ELF-1 (cell line): ENCODE results near the gene EDNRB.
"Not testable (repeated sequence)": the region's sequence is repeated elsewhere in the genome, so short reads cannot be mapped to it uniquely, and the experiment has no call there.

Experiments
- DNase-seq: peaks from one replicate; pipeline ENCODE4 v3.0.0-alpha.2; 2016; ENCODE audit warnings: low read depth, low spot score

Gene EDNRB

GRCh38 chr13:77896977-77897376 lies 21.7 kb downstream of the EDNRB start:
- DNase-seq: no peak

- DNase-seq: no peak
Observed at GRCh38 chr13:77896536-77896935, 22.1 kb downstream of the EDNRB start.

- no peak for DNase-seq
Observed at GRCh38 chr13:77894743-77895142, 23.9 kb downstream of the EDNRB start.

- peak; percentile 93 for DNase-seq
Observed at GRCh38 chr13:77893066-77893465, 25.6 kb downstream of the EDNRB start.

GRCh38 chr13:77892491-77892890 lies 26.1 kb downstream of the EDNRB start:
- DNase-seq: no peak

GRCh38 chr13:77891486-77891885 lies 27.1 kb downstream of the EDNRB start:
- no peak for DNase-seq

- DNase-seq: no peak
Observed at GRCh38 chr13:77891041-77891440, 27.6 kb downstream of the EDNRB start.

- no peak for DNase-seq
Observed at GRCh38 chr13:77883328-77883727, 35.3 kb downstream of the EDNRB start.

GRCh38 chr13:77878190-77878589 lies 40.4 kb downstream of the EDNRB start:
- no peak for DNase-seq

- DNase-seq: no peak
Observed at GRCh38 chr13:77876176-77876575, 42.5 kb downstream of the EDNRB start.

- DNase-seq: no peak
Observed at GRCh38 chr13:77874406-77874805, 44.2 kb downstream of the EDNRB start.

- DNase-seq: no peak
Observed at GRCh38 chr13:77872995-77873394, 45.6 kb downstream of the EDNRB start.

GRCh38 chr13:77871596-77871995 lies 47.0 kb downstream of the EDNRB start:
- DNase-seq: no peak

GRCh38 chr13:77868717-77869116 lies 49.9 kb downstream of the EDNRB start:
- no peak for DNase-seq

GRCh38 chr13:77866971-77867370 lies 51.7 kb downstream of the EDNRB start:
- DNase-seq: no peak

GRCh38 chr13:77865622-77866021 lies 53.0 kb downstream of the EDNRB start:
- DNase-seq: no peak

GRCh38 chr13:77863144-77863543 lies 55.5 kb downstream of the EDNRB start:
- DNase-seq: no peak

- DNase-seq: no peak
Observed at GRCh38 chr13:77861741-77862140, 56.9 kb downstream of the EDNRB start.

- no peak for DNase-seq
Observed at GRCh38 chr13:77860507-77860981, 58.1 kb downstream of the EDNRB start.

GRCh38 chr13:77859450-77859849 lies 59.2 kb downstream of the EDNRB start:
- DNase-seq: no peak

- DNase-seq: peak; percentile 12
Observed at GRCh38 chr13:77857531-77858209, 61.0 kb downstream of the EDNRB start.

GRCh38 chr13:77853703-77854102 lies 64.9 kb downstream of the EDNRB start:
- peak; percentile 89 for DNase-seq

- not testable (repeated sequence) for DNase-seq
Observed at GRCh38 chr13:77848050-77848449, 70.6 kb downstream of the EDNRB start.

GRCh38 chr13:77846173-77846572 lies 72.5 kb downstream of the EDNRB start:
- DNase-seq: no peak
